ENCODE measurements around the gene ABCA7.
"Not testable (repeated sequence)": the region's sequence is repeated elsewhere in the genome, so short reads cannot be mapped to it uniquely, and the experiment has no call there.

The ABCA7 gene

DNA sequence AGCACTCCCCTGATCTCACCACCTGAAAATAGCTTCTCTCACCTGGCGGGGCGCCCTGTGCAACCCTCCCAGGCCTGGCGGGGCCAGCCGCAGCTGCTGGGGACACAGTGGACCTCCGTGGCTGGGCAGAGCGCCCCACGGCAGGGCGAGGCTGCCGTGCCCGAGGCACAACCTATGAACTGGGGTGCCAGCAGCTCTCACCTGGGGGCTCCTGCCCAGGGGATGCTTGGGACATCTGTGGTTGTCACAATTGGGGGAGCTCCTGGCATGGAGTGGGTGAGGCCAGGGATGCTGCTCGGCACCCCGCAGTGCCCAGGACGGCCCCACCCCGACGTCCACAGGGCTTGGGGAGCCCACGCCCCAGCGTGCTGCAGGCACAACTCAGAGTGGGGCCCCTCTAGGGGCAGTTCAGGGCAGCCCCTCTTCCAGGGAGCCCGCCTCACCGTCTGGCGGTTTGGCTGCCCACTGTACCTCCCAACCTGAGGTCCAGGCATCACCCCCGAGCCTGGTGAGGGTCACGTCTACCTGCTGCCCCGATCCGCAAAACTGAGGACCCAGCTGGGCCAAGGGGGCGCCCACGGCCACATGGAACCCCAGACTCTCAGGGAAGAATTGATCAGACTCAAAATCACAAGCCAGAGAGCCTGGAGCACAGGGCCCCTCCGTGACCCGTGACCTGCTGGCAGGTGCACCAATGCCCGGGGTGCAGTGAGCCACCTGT, 24.7 kb upstream of the ABCA7 start:
- no peak for DNase-seq
- intact Hi-C loops (cut with DNase I) = loop anchor here (10.0 kb wide), 1 partner anchor 170 kb away; no protein-coding TSS in a partner anchor

GRCh38 chr19:1015782-1016646, 23.9 kb upstream of the ABCA7 start:
- DNase-seq = no peak
- intact Hi-C loops (cut with DNase I) = loop anchor here (10.0 kb wide), 1 partner anchor 169 kb away; no protein-coding TSS in a partner anchor

DNA sequence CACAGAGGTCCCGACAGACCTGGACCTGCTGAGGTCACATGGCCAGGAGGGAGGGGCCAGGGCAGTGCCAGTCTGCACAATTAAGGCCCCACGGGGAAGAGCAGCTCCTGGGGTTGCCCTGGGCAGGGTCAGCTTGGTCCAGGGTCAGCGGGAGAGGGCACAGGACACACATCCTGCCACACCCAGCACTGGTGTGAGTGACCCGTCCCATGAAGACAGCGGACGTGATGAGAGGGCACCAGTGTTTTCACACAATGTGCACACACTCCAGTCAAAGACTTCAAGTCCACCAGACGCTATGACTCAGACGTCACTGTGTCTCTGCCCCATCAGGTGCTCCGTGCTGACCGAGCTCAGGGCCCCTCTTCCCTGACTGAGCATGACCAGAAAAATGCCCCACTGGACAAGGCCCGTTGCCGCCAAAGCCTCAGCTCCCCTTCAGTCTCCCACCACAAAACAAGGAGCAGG, 23.2 kb upstream of the ABCA7 start:
- intact Hi-C loops (cut with DNase I) = loop anchor here (10.0 kb wide), 1 partner anchor 168 kb away; no protein-coding TSS in a partner anchor
- DNase-seq = no peak

DNA sequence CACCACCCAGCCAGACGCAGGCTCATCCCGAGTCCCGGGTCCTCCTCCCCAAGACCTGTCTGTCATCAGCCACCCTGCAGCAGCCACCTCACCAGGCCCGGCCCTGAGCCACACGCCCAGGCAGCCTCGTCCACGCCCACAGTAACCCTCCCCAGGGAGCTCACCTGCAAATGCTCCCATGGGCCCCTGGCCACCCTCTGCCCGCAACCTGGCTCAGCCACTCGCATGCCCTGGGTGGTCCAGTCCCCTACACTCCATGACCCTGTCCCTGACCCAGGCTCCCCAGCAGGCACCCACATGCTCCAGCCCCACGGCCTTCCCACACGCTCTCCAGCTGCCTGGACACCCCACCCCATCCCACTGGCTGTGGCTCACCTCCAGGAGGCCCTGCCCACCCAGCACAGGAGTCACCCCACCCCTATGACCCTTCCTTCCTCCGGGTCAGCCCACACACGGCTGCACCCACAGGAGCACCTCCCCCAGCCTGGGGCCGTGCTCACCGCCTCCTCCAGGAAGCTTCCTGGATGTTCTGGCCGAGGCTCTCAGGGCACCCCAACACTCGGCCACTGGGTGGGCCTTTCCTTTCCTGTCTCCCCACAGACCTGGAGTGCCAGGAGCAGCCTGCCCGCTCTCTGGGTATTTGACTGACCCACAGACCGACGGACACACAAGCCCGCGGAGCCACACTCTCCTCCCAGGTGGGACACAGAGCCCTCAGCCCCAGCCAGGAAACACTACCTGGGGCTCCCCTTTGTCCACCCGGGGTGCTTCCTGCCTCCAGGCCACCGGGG, 22.6 kb upstream of the ABCA7 start:
- intact Hi-C loops (cut with DNase I) = loop anchor here (10.0 kb wide), 1 partner anchor 167 kb away; no protein-coding TSS in a partner anchor
- DNase-seq = peak in 14 of 42 donors; percentile 22 to 71 (median 35)

DNA sequence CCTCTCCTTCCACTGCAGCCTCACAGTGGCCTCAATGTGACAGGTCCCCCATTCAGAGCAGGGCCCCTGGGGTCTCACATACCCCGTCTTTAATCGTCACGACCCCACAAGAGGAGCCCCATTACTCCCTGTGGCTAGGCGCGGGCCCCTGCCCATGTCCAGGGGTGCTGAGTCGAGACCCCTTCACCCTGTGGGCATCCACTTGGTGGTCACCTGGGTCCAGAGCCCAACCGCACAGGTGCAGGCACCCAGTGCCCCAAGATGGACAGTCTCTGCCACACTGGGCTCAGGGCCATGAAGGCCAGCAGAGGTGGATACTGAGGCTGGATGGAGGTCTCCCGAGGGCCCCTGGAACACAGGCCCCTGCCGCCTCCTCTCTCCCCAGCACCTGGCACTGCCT, 22.0 kb upstream of the ABCA7 start:
- no peak for DNase-seq
- intact Hi-C loops (cut with DNase I) = loop anchor here (10.0 kb wide), 1 partner anchor 167 kb away; no protein-coding TSS in a partner anchor

DNA sequence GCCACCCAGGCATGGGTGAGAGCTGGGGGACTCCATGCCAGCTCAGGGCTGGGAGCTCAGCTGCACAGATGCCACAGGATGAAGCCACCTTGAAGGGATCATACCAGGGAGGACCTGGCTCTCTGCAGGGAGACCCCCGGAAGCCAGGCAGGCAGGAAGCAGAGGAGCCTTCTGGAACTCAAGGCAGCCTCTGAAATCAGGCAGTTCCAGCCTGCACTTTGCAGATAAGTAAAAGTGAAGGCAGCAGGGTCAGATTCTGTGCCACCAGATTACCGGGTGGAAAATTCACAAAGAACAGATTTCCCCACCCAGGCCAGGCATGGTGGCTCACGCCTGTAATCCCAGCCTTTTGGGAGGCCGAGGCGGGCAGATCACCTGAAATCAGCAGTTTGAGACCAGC, 21.5 kb upstream of the ABCA7 start:
- intact Hi-C loops (cut with DNase I) = loop anchor here (10.0 kb wide), 1 partner anchor 166 kb away; no protein-coding TSS in a partner anchor
- no peak for DNase-seq

- no peak for DNase-seq
These were observed 20.8 kb upstream of the ABCA7 start for GRCh38 chr19:1018932-1019615.

GRCh38 chr19:1019616-1019961, 20.3 kb upstream of the ABCA7 start:
- DNase-seq = no peak
- intact Hi-C loops (cut with DNase I) = loop anchor here (10.0 kb wide), 1 partner anchor 165 kb away; no protein-coding TSS in a partner anchor

More at GRCh38 chr19:1018932-1019615, 20.8 kb upstream of the ABCA7 start:
- intact Hi-C loops (cut with DNase I) = loop anchor here (10.0 kb wide), 1 partner anchor 166 kb away; no protein-coding TSS in a partner anchor

DNA sequence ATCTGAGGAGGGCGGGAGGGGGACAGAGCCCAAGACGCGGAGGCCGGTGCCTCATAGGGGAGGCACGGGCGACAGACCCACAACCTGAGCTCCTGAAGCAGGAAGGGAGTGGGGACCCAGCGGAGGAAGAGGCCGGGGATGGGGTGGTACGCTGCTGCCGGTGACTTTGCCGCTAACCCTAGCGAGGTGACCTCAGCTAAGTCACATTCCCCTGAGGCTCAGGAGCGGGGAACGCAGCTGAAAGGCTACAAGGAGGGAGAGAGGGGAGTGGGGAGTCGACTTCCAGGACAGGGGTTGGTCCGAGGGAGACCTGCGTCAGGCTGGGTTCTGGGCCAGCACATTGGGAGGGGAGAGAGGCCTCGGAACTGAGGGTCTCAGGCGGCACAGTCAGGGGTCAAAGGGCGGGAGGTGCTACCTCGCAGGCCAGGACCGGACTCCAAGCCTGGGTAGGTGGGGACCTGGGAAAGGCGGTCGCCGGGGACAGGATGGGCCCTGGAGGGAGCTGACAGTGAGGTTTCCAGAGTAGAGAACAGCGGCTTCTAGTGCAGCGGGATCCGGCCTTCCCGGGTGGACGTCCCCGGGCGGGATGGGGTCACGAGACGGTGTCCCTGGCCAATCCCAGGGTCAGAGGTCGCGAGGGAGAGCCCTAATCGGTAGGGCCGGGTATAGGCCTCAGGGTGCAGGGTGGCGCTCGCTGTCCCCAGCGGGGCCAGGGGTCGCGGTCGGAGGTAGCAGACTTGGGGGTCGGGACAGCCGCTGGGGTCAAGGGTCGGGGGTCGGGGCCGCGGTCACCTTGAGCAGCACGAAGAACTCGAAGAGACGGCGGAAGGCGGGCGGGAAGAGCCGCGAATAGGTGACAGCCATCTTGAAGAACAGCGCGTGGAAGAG, 19.7 kb upstream of the ABCA7 start:
- intact Hi-C loops (cut with DNase I) = loop anchor here (10.0 kb wide), 1 partner anchor 165 kb away; no protein-coding TSS in a partner anchor
- DNase-seq = peak in 12 of 42 donors; percentile 12 to 57 (median 34)

GRCh38 chr19:1020868-1021425, 19.0 kb upstream of the ABCA7 start, which contains the start of gene TMEM259:
TSS of gene TMEM259 (minus strand) at chr19:1021123. CDS start at chr19:1020996, 127 bp downstream.
- peak; percentile 96 to 99 (median 98) for DNase-seq
- intact Hi-C loops (cut with DNase I) = loop anchor here (1.0 kb wide), 1 partner anchor 37 kb away; the partner anchor contains the start of gene WDR18

- intact Hi-C loops (cut with DNase I) = not testable (repeated sequence)
These were observed 16.1 kb upstream of the ABCA7 start for GRCh38 chr19:1023883-1024188.

DNA sequence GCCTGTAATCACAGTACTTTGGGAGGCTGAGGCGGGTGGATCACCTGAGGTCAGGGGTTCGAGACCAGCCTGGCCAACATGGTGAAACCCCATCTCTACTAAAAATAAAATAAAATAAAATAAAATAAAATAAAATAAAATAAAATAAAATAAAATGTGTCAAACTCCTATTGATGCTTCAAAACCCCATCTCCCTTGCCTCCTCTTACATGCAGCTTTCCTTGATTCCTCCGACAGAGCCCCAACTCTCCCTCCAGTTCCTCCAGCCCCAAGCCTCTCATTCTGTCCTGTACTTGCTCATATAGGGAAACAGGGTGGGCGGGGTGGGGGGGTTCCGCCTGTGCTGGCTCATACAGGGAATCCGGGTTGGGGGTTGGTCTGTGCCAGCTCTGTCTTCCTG, 14.8 kb upstream of the ABCA7 start:
- intact Hi-C loops (cut with DNase I); DNase-seq: not testable (repeated sequence)

More at GRCh38 chr19:1023883-1024188, 16.1 kb upstream of the ABCA7 start:
- not testable (repeated sequence) for DNase-seq

DNA sequence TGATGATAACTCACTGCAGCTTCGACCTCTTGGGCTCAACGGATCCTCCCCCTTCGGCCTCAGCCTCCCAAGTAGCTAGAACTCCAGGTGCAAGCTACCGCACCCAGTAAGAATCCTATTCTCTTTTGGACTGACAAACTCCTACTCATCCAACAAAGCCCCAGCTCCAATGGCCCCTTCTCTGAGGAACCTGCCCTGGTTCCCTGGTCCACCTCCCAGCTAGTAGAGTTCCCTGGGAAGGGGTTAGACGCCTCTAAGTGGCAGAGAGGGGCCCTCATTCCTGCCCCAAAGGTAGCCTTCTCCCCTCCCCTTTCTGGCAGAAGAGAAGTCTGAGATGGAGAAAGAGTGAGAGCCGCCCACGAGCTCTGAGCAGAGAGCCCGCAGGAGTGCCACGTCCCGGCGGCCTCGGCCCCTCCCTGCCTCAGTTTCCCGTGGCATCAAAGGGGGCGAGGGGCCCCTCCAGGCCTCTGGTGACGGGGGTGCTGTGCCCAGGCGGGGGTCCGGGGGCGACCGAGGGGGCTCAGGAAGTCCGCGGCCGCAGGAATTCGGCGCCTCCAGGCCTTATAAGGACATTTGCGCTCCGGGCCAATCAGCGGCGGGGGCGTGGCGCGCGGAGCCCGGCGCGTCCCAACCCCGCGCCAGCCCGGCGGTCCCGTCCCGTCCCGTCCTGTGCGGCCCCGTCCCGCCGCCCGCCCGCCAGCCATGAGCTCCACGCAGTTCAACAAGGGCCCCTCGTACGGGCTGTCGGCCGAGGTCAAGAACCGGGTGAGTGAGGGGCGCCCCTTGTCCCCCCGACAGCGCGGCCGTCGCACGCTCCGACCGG, 13.7 kb upstream of the ABCA7 start, which contains the start of gene CNN2:
Gene CNN2, plus strand, starts transcription at position 649 of the 823 bp plus-strand sequence. Its CDS starts 54 bp downstream, at position 703.
- peak in 12 of 42 donors; percentile 21 to 69 (median 50) for DNase-seq
- intact Hi-C loops (cut with DNase I) = no loop called here

DNA sequence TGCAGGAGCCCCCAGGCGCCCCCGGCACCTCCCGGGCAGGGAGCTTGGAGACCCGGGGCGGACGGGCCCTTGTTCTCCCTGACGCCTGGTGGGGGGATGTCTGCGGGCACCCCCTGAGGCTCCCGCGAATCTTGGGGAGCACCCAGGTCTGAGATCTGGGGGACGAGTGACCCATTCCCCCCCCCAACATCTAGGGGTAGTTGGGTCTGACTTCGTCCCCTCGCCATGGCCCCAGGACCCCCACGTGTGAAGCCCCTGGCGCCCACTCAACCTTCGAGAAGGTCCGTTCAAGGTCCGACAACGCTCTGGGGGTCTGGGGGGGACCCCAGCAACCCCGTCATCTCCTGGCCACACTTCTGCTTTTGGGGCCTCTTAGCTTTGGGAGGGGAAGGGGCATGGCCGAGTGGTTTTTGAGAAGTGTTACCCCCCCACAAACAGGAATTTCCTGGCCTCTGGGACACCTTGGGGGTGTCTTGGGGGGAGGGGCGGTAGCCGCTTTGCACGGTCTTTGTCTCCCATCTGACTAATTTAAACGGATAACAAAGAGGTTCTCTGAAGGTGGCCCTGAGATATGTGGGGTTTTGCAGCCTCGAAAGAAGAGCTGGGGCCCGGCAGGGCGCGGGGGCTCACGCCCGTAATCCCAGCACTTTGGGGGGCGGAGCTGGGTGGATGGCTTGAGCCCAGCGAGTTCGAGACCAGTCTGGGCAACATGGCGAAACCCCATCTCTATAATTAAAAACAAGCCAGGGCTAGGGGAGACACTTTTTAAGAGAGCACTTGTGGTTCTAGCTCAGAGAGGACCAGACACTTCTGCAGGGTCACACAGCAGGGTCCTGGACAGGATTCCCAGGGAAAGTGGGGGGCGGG, 12.9 kb upstream of the ABCA7 start:
- intact Hi-C loops (cut with DNase I) = no loop called here
- DNase-seq = no peak

DNA sequence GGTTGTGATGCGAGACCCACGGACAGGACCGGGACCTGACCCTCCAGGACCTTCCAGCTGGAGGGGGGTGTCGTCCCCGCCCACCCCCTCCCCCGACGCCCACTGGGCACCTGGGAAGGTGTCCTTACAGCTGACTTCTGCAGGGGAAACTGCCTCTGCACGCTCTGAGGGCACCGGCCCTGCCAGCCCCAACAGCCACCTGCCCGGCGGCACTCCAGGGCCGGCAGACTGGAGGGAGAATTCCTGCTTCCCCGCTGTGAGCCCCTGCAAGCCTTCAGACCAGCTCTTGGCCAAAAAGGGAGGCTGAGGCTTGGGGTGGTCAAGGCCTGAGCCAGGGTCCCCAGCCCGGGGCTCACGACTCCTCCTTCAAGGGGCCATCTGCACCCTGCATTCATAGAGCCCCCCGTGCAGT, 12.3 kb upstream of the ABCA7 start:
- no peak for DNase-seq
- intact Hi-C loops (cut with DNase I) = no loop called here

Data from head of caudate nucleus (tissue), 42 donors.